GM21737 (cell line): Measurements from ENCODE around the gene ISCA1.

ENCODE experiments used
- ATAC-seq: cut with Tn5 transposase; IDR thresholded peaks from one replicate; pipeline ENCODE4 v1.9.1; 2021; ENCODE audit warnings: mild to moderate bottlenecking, moderate library complexity; ENCODE audit not compliant: unreplicated experiment

The ISCA1 gene

DNA sequence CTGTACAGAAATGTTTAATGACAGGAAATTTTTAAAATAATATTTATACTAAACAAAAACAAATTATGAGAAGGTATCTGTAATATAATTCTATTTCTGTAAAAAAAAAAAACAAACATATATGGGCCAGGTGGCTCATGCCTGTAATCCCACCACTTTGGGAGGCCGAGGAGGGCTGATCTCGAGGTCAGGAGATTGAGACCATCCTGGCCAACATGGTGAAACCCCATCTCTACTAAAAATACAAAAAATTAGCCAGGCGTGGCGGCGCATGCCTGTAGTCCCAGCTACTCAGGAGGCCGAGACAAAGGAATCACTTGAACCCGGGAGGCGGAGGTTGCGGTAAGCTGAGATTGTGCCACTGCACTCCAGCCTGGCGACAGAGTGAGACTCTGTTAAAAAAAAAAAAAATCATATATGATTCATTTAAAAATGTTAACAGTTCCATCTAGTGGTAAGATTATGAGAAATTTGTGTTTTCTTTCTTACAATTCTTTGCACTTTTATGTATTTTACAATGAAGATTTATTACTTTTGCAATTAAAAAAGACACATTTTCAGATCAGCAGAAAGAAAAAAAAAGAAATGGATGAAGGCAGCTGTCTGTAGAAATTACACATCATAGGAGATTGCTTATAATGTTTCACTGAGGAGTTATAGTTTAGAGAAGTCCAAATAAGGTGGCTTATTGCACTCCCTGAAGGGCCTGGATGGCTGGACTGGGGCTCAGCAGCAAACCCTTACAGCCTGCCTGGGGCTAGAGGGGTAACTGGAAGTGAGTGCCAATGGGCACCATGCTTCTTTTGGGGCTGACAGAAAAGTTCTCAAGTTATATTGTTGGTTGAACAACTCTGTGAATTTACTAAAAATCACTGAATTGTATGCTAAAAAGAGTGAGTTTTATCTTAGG is 43.2 kb downstream of the ISCA1 start:
- ATAC-seq = no peak

DNA sequence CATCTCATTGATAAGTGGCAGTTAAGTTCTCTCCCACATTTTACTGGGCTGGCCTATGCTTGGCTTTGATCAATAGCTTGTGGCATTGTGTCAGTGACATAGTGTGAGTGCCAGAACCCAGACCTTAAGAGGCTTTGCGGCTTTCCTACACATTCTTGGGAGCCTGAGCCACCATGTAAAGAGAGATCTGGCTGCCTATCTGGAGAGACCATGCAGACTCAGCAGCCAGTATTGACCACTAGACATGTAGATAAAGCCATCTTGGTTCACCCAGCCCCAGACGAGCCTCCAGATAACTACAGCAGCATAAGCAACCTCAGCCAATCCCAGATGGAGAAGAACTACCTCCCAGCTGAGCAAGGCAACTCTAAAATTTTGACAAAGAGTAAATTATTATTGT is 51.5 kb downstream of the ISCA1 start:
- no peak for ATAC-seq

DNA sequence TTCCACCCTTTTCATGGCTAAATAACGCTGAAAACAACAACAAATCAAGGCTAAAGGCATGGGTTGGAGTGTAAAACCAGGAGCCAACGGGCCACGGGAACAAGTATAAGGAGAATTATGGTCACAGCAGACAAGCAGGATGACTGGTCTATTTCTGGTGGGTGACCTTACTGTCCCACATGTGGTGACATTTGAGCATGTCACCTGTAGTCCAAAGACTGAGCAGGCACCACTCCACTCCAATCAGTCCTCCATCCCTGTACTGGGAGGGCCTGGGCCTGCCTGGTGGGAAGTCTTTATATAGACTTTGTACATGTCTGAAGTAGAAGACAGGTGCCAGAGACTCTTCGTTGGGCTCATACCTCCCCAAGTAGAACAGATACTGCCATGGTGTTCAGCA is 59.7 kb downstream of the ISCA1 start:
- no peak for ATAC-seq

DNA sequence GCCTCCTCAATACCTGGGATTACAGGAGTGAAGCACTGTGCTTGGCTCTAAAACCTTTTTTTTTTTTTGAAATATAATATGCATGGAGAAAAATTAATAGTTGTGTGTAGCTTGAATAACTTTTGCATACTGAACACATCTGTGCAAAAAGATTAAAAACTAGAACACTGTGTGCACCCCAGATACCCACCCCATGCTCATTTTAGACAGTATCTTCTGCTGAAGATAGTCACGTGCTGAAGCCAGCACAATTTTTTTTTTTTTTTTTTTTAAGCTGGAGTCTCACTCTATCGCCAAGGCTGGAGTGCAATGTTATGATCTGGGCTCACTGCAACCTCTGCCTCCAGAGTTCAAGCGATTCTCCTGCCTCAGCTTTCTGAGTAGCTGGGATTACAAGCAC is 62.7 kb downstream of the ISCA1 start:
- no peak for ATAC-seq

DNA sequence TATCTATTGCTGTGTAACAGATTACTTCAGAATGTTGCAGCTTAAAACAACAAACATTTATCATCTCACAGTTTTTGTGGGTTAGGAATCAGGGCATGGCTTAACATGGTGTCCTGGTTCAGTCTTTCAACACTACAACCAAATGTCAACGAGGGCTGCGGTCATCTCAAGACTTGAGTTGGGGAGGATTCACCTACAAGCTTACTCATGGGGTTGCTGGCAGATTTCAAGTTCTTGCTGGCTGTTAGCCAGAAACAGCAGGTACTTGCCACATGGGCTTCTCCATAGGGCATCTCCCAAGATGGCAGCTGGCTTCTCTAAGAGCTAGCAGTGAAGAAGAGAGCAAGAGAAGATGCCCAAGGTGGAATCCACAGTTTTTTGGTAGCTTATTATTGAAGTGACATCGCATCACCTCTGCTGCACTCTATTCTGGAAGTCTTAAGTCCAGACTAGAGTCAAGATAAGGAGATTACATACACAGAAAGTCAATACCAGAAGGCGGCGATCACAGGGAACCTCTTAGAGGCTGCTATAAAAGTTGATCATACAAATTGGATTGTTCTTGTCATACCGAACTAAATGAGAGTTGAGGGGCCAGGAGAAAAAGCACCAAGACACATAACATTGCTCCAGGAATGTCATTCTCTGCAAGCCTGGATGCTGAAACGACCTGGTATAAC is 65.1 kb downstream of the ISCA1 start:
- no peak for ATAC-seq
